GM23338 (cell line): ENCODE results near the gene C12orf42. TPM values are rescaled to one million over a fixed set of nuclear protein-coding genes. Genes with fewer than 3 reads are reported as not detected.

Experiments
- ATAC-seq: fragments of 200-7000 bp; cut with Tn5 transposase; 3 replicates; pipeline ENCODE4 v1.9.1; 2020
- DNase-seq: peaks from one replicate; pipeline ENCODE4 v3.0.0-alpha.2; 2015; ENCODE audit warnings: low spot score
- H2AFZ ChIP-seq: fragments of 200-600 bp; sonication (generic); 2 replicates; pipeline ENCODE4 v1.8.0; 2016; ENCODE audit warnings: antibody characterized with exemption, mild to moderate bottlenecking, moderate library complexity
- H3F3A ChIP-seq: fragments of 200-600 bp; sonication (generic); replicated peaks from 2 replicates; pipeline ENCODE4 v1.8.0; 2017; ENCODE audit warnings: antibody characterized with exemption, mixed run types, low read depth
- H3K27ac ChIP-seq: fragments of 200-600 bp; sonication (generic); 2 replicates; pipeline ENCODE4 v1.6.1; 2016; ENCODE audit warnings: low read depth
- H3K27me3 ChIP-seq: fragments of 200-600 bp; sonication (generic); 2 replicates; pipeline ENCODE4 v1.8.0; 2016; ENCODE audit warnings: mild to moderate bottlenecking, mixed run types, moderate library complexity; ENCODE audit not compliant: insufficient read depth
- H3K36me3 ChIP-seq: fragments of 200-600 bp; sonication (generic); 2 replicates; pipeline ENCODE4 v1.8.0; 2016; ENCODE audit warnings: mild to moderate bottlenecking; ENCODE audit not compliant: insufficient read depth
- H3K4me1 ChIP-seq: fragments of 200-600 bp; sonication (generic); 2 replicates; pipeline ENCODE4 v1.8.0; 2016; ENCODE audit warnings: mild to moderate bottlenecking, moderate library complexity; ENCODE audit not compliant: insufficient read depth
- H3K4me2 ChIP-seq: fragments of 200-600 bp; sonication (generic); 2 replicates; pipeline ENCODE4 v1.7.1; 2017; ENCODE audit warnings: mixed run types
- H3K4me3 ChIP-seq: fragments of 200-600 bp; sonication (generic); 2 replicates; pipeline ENCODE4 v1.6.1; 2016; ENCODE audit warnings: mixed run types
- H3K79me2 ChIP-seq: fragments of 200-600 bp; sonication (generic); replicated peaks from 2 replicates; pipeline ENCODE4 v1.8.0; 2017; ENCODE audit warnings: mild to moderate bottlenecking; ENCODE audit not compliant: insufficient read depth
- H3K9me2 ChIP-seq: fragments of 200-600 bp; sonication (generic); 2 replicates; pipeline ENCODE4 v1.8.0; 2017; ENCODE audit not compliant: insufficient read depth
- H4K20me1 ChIP-seq: fragments of 200-600 bp; sonication (generic); replicated peaks from 2 replicates; pipeline ENCODE4 v1.8.0; 2017; ENCODE audit warnings: mild to moderate bottlenecking; ENCODE audit not compliant: insufficient read depth
- H3K27ac Mint-ChIP-seq: 2 replicates; pipeline ENCODE4 v1.8.0; 2020; ENCODE audit warnings: inconsistent platforms, mild to moderate bottlenecking, moderate library complexity, mixed read lengths
- H3K27me3 Mint-ChIP-seq: 3 replicates; pipeline ENCODE4 v1.8.0; 2022; ENCODE audit warnings: low read depth, mild to moderate bottlenecking, moderate library complexity, mixed read lengths, inconsistent platforms; ENCODE audit not compliant: insufficient read depth, poor library complexity
- H3K36me3 Mint-ChIP-seq: 3 replicates; pipeline ENCODE4 v1.8.0; 2021; ENCODE audit warnings: low read depth, mild to moderate bottlenecking, inconsistent platforms, moderate library complexity, mixed read lengths
- H3K4me1 Mint-ChIP-seq: 3 replicates; pipeline ENCODE4 v1.8.0; 2020; ENCODE audit warnings: mild to moderate bottlenecking, inconsistent platforms, mixed read lengths
- H3K4me3 Mint-ChIP-seq: 3 replicates; pipeline ENCODE4 v1.8.0; 2021; ENCODE audit warnings: moderate library complexity, mild to moderate bottlenecking, inconsistent platforms, mixed read lengths
- H3K9me3 Mint-ChIP-seq: 3 replicates; pipeline ENCODE4 v1.8.0; 2020; ENCODE audit warnings: moderate library complexity, mild to moderate bottlenecking, inconsistent platforms, mixed read lengths
- ETS1 ChIP-seq: IDR thresholded peaks from 2 replicates; pipeline ENCODE4 v1.6.1; 2016; ENCODE audit warnings: antibody characterized with exemption
- EZH2 ChIP-seq: fragments of 200-600 bp; sonication (generic); IDR thresholded peaks from one replicate; pipeline ENCODE4 v1.8.0; 2017; ENCODE audit warnings: antibody characterized with exemption, mild to moderate bottlenecking, low read depth; ENCODE audit not compliant: unreplicated experiment
- EZH2phosphoT487 ChIP-seq: fragments of 200-600 bp; sonication (generic); IDR thresholded peaks from one replicate; pipeline ENCODE4 v1.8.1; 2018; ENCODE audit warnings: antibody characterized with exemption; ENCODE audit not compliant: unreplicated experiment
- JUNB ChIP-seq: IDR thresholded peaks from one replicate; pipeline ENCODE4 v1.6.1; 2016; ENCODE audit warnings: antibody characterized with exemption; ENCODE audit not compliant: unreplicated experiment
- NANOG ChIP-seq: IDR thresholded peaks from 2 replicates; pipeline ENCODE4 v1.6.1; 2016; ENCODE audit warnings: antibody characterized with exemption, borderline replicate concordance
- POLR2AphosphoS5 ChIP-seq: IDR thresholded peaks from 2 replicates; pipeline ENCODE4 v1.6.1; 2016; ENCODE audit warnings: antibody characterized with exemption, low read depth
- STAT1 ChIP-seq: IDR thresholded peaks from one replicate; pipeline ENCODE4 v1.6.1; 2016; ENCODE audit warnings: antibody characterized with exemption; ENCODE audit not compliant: unreplicated experiment
- ZNF331 ChIP-seq: fragments of 250-450 bp; sonication (Bioruptor Pico); IDR thresholded peaks from 2 replicates; pipeline ENCODE4 v1.5.0; 2020; ENCODE audit warnings: low read depth, mild to moderate bottlenecking, moderate library complexity
- polyA plus RNA-seq: library from polyadenylated mRNA; unstranded; fragments of >200 nt; fragmentation: Nextera tagmentation; extraction: Ambion mirVana; gene quantifications from 2 replicates; pipeline ENCODE4 v1.2.1, GENCODE V29; 2016
- total RNA-seq: library from RNA; depleted of rRNA; stranded (reverse); fragments of >200 nt; shearing (Covaris generic); gene quantifications from 2 replicates; pipeline ENCODE4 v1.2.3, GENCODE V29; 2014
- TF ChIP-seq, protein P1 (sequence below): fragments of 250-450 bp; sonication (Bioruptor Pico); IDR thresholded peaks from 2 replicates; pipeline ENCODE4 v1.5.0; 2020; ENCODE audit warnings: mild to moderate bottlenecking, moderate library complexity
- TF ChIP-seq, protein P2 (sequence below), 2 experiments: fragments of 200-600 bp in 1 of 2; sonication (generic) in 1 of 2; conservative IDR thresholded peaks; 2 replicates each; pipeline versions ENCODE4 v1.5.1 to v1.6.1; 2016 to 2017; ENCODE audit warnings: antibody characterized with exemption in 2 of 2, low read depth in 2 of 2, mild to moderate bottlenecking in 2 of 2, moderate library complexity in 1 of 2
- TF ChIP-seq, protein P3 (sequence below): IDR thresholded peaks from one replicate; pipeline ENCODE4 v1.6.1; 2018; ENCODE audit warnings: antibody characterized with exemption; ENCODE audit not compliant: unreplicated experiment

Gene C12orf42
- total and polyA plus RNA-seq, 2 experiments from 2014 or later = 0.45 TPM; not detected in 1

DNA sequence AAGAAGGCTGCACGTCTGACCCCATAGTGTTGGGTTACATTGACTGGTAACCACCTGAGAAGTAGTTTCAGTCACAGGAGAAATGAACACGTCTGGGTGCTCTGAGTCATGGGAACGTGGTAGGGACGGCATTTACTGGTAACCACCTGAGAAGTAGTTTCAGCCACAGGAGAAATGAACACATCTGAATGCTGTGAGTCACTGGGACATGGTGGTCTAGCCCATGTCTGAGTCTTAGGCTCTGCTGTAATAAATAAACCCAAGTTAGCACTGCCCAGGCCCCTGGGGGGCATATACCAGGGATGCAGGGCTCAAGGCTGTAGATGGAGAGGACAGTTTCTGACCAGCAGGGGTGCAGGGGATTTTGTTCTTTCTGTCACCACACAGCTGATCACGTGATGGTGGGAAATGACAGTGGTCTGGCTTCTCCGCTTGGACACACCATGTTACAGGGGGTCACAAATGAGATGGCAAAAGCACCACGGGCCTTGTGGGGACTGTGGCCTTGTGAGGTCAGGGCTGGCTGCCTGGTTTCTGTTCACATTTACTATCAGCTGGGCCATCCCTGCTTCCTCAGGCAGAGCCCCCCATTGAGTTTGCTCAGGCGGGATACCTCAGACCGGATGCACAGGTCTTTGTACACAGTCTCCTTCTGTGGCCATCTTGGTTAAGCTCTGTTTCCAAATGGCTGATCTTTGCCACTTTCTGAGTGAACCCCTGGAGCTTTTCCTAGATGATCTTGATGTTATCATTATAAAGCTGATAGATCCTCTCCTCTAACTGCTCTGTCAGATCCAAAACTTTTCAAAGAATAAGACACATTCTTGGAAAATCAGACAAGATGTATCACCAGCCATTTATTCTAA lies 9.8 kb upstream of the C12orf42 start (continued):
- no peak for TF ChIP-seq EZH2
- no peak for TF ChIP-seq POLR2AphosphoS5
- TF ChIP-seq ZNF331 (CRISPR knock-in tag) = no peak
- TF ChIP-seq JUNB = no peak
- TF ChIP-seq STAT1 = no peak
- TF ChIP-seq ETS1 = no peak
- no peak for TF ChIP-seq NANOG

DNA sequence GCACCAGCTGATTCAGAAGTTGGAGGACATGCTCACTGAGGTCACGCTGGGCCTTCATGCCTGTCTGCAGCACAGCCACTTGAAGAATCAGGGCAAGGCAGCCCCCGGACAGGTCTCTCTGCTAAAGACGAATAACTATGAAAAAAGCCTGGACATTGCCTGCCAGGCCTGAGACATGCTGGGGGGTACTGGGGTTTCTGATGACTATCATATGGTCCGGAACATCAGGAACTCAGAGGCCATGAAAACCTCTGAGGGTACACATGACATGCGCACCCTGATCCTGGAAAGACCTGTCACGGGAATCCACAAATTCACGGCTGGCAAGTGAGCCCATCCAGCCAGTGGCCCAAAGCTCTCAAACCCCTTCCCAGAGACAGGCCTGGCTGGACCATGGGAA lies 8.8 kb upstream of the C12orf42 start:
- no peaks in the 10 kb centered on the region for H4K20me1 ChIP-seq
- no peaks in the 10 kb centered on the region for H3K27me3 ChIP-seq
- H3K4me1 Mint-ChIP-seq = no peaks in the 10 kb centered on the region
- no peaks in the 10 kb centered on the region for H3K4me1 ChIP-seq
- no peaks in the 10 kb centered on the region for H3K36me3 Mint-ChIP-seq
- H3K27ac Mint-ChIP-seq = no peak overlapping the region
- H3K4me3 ChIP-seq = no peak overlapping the region
- DNase-seq (no peak), ATAC-seq (no peak)
- no peaks in the 10 kb centered on the region for H3K79me2 ChIP-seq
- H3K27me3 Mint-ChIP-seq = peaks cover 7% of the 10 kb centered on the region
- no peak overlapping the region for H2AFZ ChIP-seq
- no peak overlapping the region for H3K27ac ChIP-seq
- H3F3A ChIP-seq = no peaks in the 10 kb centered on the region
- H3K9me2 ChIP-seq = no peaks in the 10 kb centered on the region
- TF ChIP-seq, protein P1, sequence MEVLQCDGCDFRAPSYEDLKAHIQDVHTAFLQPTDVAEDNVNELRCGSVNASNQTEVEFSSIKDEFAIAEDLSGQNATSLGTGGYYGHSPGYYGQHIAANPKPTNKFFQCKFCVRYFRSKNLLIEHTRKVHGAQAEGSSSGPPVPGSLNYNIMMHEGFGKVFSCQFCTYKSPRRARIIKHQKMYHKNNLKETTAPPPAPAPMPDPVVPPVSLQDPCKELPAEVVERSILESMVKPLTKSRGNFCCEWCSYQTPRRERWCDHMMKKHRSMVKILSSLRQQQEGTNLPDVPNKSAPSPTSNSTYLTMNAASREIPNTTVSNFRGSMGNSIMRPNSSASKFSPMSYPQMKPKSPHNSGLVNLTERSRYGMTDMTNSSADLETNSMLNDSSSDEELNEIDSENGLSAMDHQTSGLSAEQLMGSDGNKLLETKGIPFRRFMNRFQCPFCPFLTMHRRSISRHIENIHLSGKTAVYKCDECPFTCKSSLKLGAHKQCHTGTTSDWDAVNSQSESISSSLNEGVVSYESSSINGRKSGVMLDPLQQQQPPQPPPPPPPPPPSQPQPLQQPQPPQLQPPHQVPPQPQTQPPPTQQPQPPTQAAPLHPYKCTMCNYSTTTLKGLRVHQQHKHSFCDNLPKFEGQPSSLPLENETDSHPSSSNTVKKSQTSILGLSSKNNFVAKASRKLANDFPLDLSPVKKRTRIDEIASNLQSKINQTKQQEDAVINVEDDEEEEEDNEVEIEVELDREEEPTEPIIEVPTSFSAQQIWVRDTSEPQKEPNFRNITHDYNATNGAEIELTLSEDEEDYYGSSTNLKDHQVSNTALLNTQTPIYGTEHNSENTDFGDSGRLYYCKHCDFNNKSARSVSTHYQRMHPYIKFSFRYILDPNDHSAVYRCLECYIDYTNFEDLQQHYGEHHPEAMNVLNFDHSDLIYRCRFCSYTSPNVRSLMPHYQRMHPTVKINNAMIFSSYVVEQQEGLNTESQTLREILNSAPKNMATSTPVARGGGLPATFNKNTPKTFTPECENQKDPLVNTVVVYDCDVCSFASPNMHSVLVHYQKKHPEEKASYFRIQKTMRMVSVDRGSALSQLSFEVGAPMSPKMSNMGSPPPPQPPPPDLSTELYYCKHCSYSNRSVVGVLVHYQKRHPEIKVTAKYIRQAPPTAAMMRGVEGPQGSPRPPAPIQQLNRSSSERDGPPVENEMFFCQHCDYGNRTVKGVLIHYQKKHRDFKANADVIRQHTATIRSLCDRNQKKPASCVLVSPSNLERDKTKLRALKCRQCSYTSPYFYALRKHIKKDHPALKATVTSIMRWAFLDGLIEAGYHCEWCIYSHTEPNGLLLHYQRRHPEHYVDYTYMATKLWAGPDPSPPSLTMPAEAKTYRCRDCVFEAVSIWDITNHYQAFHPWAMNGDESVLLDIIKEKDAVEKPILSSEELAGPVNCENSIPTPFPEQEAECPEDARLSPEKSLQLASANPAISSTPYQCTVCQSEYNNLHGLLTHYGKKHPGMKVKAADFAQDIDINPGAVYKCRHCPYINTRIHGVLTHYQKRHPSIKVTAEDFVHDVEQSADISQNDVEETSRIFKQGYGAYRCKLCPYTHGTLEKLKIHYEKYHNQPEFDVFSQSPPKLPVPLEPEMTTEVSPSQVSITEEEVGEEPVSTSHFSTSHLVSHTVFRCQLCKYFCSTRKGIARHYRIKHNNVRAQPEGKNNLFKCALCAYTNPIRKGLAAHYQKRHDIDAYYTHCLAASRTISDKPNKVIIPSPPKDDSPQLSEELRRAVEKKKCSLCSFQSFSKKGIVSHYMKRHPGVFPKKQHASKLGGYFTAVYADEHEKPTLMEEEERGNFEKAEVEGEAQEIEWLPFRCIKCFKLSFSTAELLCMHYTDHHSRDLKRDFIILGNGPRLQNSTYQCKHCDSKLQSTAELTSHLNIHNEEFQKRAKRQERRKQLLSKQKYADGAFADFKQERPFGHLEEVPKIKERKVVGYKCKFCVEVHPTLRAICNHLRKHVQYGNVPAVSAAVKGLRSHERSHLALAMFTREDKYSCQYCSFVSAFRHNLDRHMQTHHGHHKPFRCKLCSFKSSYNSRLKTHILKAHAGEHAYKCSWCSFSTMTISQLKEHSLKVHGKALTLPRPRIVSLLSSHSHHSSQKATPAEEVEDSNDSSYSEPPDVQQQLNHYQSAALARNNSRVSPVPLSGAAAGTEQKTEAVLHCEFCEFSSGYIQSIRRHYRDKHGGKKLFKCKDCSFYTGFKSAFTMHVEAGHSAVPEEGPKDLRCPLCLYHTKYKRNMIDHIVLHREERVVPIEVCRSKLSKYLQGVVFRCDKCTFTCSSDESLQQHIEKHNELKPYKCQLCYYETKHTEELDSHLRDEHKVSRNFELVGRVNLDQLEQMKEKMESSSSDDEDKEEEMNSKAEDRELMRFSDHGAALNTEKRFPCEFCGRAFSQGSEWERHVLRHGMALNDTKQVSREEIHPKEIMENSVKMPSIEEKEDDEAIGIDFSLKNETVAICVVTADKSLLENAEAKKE (CRISPR knock-in tag) = no peak
- TF ChIP-seq EZH2phosphoT487 (no peak), ZNF331 (CRISPR knock-in tag) (no peak)
- TF ChIP-seq, protein P2, sequence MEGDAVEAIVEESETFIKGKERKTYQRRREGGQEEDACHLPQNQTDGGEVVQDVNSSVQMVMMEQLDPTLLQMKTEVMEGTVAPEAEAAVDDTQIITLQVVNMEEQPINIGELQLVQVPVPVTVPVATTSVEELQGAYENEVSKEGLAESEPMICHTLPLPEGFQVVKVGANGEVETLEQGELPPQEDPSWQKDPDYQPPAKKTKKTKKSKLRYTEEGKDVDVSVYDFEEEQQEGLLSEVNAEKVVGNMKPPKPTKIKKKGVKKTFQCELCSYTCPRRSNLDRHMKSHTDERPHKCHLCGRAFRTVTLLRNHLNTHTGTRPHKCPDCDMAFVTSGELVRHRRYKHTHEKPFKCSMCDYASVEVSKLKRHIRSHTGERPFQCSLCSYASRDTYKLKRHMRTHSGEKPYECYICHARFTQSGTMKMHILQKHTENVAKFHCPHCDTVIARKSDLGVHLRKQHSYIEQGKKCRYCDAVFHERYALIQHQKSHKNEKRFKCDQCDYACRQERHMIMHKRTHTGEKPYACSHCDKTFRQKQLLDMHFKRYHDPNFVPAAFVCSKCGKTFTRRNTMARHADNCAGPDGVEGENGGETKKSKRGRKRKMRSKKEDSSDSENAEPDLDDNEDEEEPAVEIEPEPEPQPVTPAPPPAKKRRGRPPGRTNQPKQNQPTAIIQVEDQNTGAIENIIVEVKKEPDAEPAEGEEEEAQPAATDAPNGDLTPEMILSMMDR (conservative IDR thresholded peaks at IDR 0.05; ENCODE audit: low read depth in 2 of 2) = no peak
- TF ChIP-seq, protein P3, sequence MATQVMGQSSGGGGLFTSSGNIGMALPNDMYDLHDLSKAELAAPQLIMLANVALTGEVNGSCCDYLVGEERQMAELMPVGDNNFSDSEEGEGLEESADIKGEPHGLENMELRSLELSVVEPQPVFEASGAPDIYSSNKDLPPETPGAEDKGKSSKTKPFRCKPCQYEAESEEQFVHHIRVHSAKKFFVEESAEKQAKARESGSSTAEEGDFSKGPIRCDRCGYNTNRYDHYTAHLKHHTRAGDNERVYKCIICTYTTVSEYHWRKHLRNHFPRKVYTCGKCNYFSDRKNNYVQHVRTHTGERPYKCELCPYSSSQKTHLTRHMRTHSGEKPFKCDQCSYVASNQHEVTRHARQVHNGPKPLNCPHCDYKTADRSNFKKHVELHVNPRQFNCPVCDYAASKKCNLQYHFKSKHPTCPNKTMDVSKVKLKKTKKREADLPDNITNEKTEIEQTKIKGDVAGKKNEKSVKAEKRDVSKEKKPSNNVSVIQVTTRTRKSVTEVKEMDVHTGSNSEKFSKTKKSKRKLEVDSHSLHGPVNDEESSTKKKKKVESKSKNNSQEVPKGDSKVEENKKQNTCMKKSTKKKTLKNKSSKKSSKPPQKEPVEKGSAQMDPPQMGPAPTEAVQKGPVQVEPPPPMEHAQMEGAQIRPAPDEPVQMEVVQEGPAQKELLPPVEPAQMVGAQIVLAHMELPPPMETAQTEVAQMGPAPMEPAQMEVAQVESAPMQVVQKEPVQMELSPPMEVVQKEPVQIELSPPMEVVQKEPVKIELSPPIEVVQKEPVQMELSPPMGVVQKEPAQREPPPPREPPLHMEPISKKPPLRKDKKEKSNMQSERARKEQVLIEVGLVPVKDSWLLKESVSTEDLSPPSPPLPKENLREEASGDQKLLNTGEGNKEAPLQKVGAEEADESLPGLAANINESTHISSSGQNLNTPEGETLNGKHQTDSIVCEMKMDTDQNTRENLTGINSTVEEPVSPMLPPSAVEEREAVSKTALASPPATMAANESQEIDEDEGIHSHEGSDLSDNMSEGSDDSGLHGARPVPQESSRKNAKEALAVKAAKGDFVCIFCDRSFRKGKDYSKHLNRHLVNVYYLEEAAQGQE = no peak
- no peaks in the 10 kb centered on the region for H3K36me3 ChIP-seq
- no peak overlapping the region for H3K4me3 Mint-ChIP-seq
- peaks cover 2% of the 10 kb centered on the region; the same call in 1 of the 3 replicates for H3K9me3 Mint-ChIP-seq
- H3K4me2 ChIP-seq = no peak overlapping the region
